ENCODE measurements around the gene LDB2.

GRCh38 chr4:16807355-16807754, 91.1 kb downstream of the LDB2 start:
- TF ChIP-seq CREB1 (IDR thresholded peaks at IDR 0.05; ENCODE audit: low read depth) (no peak), EGR1 (IDR thresholded peaks at IDR 0.05) (no peak), RAD21 (IDR thresholded peaks at IDR 0.05; ENCODE audit: low read depth) (no peak)
